ENCODE measurements around the gene PPT2.

Gene PPT2

GRCh38 chr6:32176476-32177182 lies 22.7 kb downstream of the PPT2 start:
- TF ChIP-seq CTCF (IDR thresholded peaks at IDR 0.05; ENCODE audit: low read length, missing control alignments), result no peak
- DNase-seq (ENCODE audit: low read depth), result peak; percentile 68
- H3K4me3 ChIP-seq (replicated peaks; ENCODE audit: low read depth, low read length), result peak overlapping the region; percentile 87

GRCh38 chr6:32177183-32177787 lies 23.3 kb downstream of the PPT2 start:
- peak overlapping the region; percentile 87 for H3K4me3 ChIP-seq (replicated peaks; ENCODE audit: low read depth, low read length)
- no peak for TF ChIP-seq CTCF (IDR thresholded peaks at IDR 0.05; ENCODE audit: low read length, missing control alignments)
- no peak for DNase-seq (ENCODE audit: low read depth)

GRCh38 chr6:32177788-32178546 lies 24.0 kb downstream of the PPT2 start, which contains the start of gene RNF5:
RNF5 (plus strand) TSS chr6:32178405; CDS start chr6:32178512, 107 bp downstream.
- TF ChIP-seq CTCF (IDR thresholded peaks at IDR 0.05; ENCODE audit: low read length, missing control alignments), result no peak
- peak; percentile 100 for DNase-seq (ENCODE audit: low read depth)
- peak within 1 kb of the TSS; percentile 87 for H3K4me3 ChIP-seq (replicated peaks; ENCODE audit: low read depth, low read length)

DNA sequence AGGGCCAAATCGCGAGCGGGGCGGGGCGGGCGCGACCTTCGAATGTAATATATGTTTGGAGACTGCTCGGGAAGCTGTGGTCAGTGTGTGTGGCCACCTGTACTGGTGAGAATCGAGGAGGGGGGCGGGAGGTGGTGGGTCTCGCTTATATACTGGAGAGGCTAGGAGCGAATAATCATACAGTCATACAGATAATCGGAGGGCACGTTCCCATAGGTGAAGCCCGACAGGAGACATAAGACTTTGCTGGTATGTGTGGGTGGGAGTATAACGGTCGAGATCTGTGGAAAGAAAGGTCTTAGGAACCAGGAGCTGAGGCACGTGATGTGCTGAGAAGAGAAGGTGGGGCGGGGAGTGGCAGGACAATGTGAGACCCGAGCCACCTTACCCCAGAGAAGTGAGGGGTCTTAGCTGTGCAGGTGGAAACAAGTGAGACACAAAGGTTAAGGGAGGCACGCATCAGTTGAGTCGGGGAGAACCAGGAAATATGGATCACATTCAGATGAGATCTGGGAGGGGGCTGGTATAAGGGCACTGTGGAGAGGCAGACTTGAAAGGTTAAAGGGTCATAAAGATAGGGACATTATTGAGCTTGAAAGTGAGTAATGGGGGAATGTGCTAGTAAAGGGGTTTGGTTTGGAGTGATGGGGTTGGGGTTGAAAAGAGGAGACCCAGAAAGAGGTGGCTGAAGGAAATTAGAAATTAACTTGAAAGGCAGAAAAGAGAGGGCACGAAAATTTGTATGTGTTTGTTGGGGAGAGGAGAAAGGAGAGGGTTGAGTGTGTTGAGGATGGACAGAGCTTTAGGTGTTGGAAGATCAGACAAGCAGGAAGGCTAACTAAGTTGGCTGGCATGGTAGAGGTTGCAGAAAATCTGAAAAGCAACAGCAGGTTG lies 24.9 kb downstream of the PPT2 start:
- DNase-seq (ENCODE audit: low read depth), result no peak
- no peak for TF ChIP-seq CTCF (IDR thresholded peaks at IDR 0.05; ENCODE audit: low read length, missing control alignments)
- peak overlapping the region; percentile 87 for H3K4me3 ChIP-seq (replicated peaks; ENCODE audit: low read depth, low read length)

GRCh38 chr6:32179766-32180405 lies 25.9 kb downstream of the PPT2 start:
- no peak overlapping the region for H3K4me3 ChIP-seq (replicated peaks; ENCODE audit: low read depth, low read length)
- TF ChIP-seq CTCF (IDR thresholded peaks at IDR 0.05; ENCODE audit: low read length, missing control alignments), result no peak
- no peak for DNase-seq (ENCODE audit: low read depth)

DNA sequence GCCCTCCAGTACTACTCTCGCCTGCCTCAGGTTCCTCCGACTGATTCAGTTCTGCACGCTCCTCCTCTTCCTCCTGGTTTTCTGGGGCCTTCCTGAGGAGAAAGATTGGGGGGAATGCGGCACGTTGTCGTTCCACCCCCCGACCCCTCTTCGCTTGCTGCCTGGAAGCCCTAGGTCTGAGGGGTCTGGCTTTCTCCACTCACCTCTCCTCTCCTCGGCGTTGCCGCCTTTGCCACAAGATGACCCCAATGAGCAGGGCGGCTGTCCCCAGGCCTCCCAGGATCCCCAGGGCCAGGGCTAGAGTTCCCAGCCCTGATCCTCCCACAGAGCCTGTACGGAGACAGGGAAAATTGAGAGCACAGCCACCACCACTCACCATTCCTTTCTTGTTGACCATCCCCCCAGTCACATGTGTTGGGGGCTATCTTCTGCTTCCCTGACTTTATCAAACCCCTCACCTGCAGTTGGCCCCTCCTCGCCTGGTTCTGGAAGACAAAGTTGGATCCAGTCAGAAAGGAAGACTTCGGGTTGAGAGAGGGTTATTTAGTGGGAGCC lies 27.3 kb downstream of the PPT2 start:
- TF ChIP-seq CTCF (IDR thresholded peaks at IDR 0.05; ENCODE audit: low read length, missing control alignments), result no peak
- DNase-seq (ENCODE audit: low read depth), result no peak
- H3K4me3 ChIP-seq (replicated peaks; ENCODE audit: low read depth, low read length), result no peak overlapping the region
